IMR-90 (cell line): ENCODE measurements around the gene SEPTIN5.

Source experiments
- CHD1 ChIP-seq: IDR thresholded peaks from 2 replicates; pipeline ENCODE4 v1.6.1; 2012; ENCODE audit warnings: low read depth, low read length, improper control_type of control experiment
- MAFK ChIP-seq: IDR thresholded peaks from 2 replicates; pipeline ENCODE4 v1.6.1; 2012; ENCODE audit warnings: low read depth, low read length, improper control_type of control experiment
- MAZ ChIP-seq: IDR thresholded peaks from 2 replicates; pipeline ENCODE4 v1.6.1; 2012; ENCODE audit warnings: low read depth, mild to moderate bottlenecking, low read length, improper control_type of control experiment, moderate library complexity, borderline replicate concordance
- NFE2L2 ChIP-seq: fragments of 150-350 bp; IDR thresholded peaks from 2 replicates; pipeline ENCODE4 v1.6.1; 2016; ENCODE audit warnings: low read depth, mild to moderate bottlenecking, low read length
- POLR2A ChIP-seq: IDR thresholded peaks from 2 replicates; pipeline ENCODE4 v1.6.1; 2012; ENCODE audit warnings: mild to moderate bottlenecking, low read depth, low read length
- RAD21 ChIP-seq: IDR thresholded peaks from 2 replicates; pipeline ENCODE4 v1.6.1; 2012; ENCODE audit warnings: low read length, improper control_type of control experiment
- RCOR1 ChIP-seq: IDR thresholded peaks from 2 replicates; pipeline ENCODE4 v1.6.1; 2012; ENCODE audit warnings: mild to moderate bottlenecking, low read length, improper control_type of control experiment; ENCODE audit not compliant: insufficient replicate concordance
- TF ChIP-seq, protein P1 (sequence below): conservative IDR thresholded peaks from 2 replicates; pipeline ENCODE4 v1.5.1; 2012; ENCODE audit warnings: mild to moderate bottlenecking, low read depth, low read length, improper control_type of control experiment
- TF ChIP-seq, protein P2 (sequence below): fragments of 150-350 bp; IDR thresholded peaks from 2 replicates; pipeline ENCODE4 v1.6.1; 2017; ENCODE audit warnings: mild to moderate bottlenecking, antibody characterized with exemption, low read length, low read depth
- TF ChIP-seq, protein P3 (sequence below): fragments of 150-350 bp; IDR thresholded peaks from 2 replicates; pipeline ENCODE4 v1.6.1; 2016; ENCODE audit warnings: low read depth, mild to moderate bottlenecking, low read length, moderate library complexity, borderline replicate concordance

DNA sequence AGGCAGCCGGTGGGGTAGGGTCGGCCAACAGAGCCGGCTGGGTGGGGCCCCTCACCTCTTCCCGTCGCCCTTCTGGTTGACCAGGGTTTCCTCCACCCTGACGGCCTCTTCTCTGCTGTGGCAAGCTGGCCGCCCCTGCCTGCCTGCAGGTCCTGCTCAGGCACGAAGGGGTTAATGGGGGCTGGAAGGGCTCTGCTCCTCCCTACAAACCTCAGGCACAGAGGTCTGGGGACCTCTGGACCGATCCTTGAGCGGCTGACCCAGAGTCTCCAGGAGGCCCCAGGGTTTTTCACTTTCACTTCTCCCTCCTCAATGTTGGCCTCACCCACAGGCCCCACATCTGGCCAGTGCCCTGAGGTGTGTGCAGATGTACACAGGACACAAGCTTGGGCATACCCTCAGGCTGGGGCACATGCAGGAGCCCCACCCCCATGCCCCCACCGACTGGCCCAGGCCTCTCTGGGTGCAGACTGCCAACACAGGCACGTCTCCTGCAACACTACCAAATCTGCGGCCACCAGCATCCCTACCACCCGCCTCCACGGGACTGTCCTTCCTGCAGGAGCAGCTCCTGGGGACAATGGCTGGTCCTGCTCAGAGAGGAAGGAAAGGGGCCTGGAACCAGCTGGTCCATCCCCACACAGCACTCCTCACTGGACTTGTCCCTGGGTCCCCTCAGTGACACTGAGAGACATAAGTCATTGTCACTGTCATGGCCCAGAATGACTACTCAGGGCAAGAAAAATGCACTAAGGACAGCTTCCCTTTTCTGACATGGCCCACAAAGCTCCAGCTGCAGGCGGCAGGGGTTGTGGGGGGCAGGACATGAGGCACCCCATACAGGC is 43.1 kb downstream of the SEPTIN5 start:
- TF ChIP-seq, protein P1, sequence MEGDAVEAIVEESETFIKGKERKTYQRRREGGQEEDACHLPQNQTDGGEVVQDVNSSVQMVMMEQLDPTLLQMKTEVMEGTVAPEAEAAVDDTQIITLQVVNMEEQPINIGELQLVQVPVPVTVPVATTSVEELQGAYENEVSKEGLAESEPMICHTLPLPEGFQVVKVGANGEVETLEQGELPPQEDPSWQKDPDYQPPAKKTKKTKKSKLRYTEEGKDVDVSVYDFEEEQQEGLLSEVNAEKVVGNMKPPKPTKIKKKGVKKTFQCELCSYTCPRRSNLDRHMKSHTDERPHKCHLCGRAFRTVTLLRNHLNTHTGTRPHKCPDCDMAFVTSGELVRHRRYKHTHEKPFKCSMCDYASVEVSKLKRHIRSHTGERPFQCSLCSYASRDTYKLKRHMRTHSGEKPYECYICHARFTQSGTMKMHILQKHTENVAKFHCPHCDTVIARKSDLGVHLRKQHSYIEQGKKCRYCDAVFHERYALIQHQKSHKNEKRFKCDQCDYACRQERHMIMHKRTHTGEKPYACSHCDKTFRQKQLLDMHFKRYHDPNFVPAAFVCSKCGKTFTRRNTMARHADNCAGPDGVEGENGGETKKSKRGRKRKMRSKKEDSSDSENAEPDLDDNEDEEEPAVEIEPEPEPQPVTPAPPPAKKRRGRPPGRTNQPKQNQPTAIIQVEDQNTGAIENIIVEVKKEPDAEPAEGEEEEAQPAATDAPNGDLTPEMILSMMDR, result no peak
- TF ChIP-seq, protein P2, sequence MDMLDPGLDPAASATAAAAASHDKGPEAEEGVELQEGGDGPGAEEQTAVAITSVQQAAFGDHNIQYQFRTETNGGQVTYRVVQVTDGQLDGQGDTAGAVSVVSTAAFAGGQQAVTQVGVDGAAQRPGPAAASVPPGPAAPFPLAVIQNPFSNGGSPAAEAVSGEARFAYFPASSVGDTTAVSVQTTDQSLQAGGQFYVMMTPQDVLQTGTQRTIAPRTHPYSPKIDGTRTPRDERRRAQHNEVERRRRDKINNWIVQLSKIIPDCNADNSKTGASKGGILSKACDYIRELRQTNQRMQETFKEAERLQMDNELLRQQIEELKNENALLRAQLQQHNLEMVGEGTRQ, result no peak
- TF ChIP-seq POLR2A (no peak), CHD1 (no peak), NFE2L2 (no peak), MAZ (no peak), RCOR1 (no peak), RAD21 (no peak), MAFK (no peak)
- TF ChIP-seq, protein P3, sequence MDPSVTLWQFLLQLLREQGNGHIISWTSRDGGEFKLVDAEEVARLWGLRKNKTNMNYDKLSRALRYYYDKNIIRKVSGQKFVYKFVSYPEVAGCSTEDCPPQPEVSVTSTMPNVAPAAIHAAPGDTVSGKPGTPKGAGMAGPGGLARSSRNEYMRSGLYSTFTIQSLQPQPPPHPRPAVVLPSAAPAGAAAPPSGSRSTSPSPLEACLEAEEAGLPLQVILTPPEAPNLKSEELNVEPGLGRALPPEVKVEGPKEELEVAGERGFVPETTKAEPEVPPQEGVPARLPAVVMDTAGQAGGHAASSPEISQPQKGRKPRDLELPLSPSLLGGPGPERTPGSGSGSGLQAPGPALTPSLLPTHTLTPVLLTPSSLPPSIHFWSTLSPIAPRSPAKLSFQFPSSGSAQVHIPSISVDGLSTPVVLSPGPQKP, result no peak
